Activated CD4-positive, alpha-beta T cell treated with anti-CD3 and anti-CD28 coated beads for 48 hours (primary cell): Measurements from ENCODE around the gene SMCP.

Experiments
- DNase-seq: peaks from one replicate; pipeline ENCODE4 v3.0.0-alpha.2; 2020

SMCP gene

GRCh38 chr1:152886758-152887409 lies 8.8 kb downstream of the SMCP start:
- no peak for DNase-seq

DNA sequence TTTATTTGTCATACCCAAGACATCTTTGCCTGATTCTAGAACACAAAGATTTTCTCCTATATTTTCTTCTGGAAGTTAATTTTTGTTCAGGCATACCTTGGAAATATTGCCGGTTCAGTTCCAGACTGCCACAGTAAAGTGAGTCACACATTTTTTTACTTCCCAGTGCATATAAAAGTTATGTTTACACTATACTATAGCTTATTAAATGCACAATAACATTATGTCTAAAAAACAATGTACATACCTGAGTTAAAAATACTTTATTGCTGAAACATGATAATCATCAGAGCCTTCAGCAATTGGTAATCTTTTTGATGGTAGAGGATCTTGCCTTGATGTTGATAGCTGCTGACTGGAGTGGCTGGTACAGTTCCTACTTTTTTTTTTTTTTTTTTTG lies 10.0 kb downstream of the SMCP start:
- DNase-seq = no peak

DNA sequence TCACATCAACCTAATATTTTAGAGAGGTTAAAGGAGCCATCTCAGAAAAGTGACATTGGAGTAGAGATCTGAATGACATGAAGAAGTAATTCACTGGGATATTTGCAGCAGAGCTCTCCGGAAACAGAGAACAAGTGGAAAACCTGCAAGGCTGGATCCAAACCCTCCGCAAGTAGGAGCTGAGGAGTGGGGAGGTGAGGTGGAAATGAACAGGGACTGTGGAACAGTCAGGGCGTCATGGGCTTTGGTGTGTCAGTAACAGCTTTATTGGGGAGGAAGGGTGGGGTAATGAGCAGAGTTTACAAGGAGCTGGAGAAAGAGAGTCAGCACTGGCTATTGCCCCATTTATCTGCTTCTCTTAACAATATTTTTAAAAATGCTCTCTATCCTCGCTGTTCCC lies 20.9 kb downstream of the SMCP start:
- DNase-seq = no peak

GRCh38 chr1:152899883-152900282 lies 21.8 kb downstream of the SMCP start:
- no peak for DNase-seq

- no peak for DNase-seq
Measured at GRCh38 chr1:152901631-152902030, 23.5 kb downstream of the SMCP start.

GRCh38 chr1:152902636-152903035 lies 24.5 kb downstream of the SMCP start:
- DNase-seq = no peak

- DNase-seq = no peak
Measured at GRCh38 chr1:152904688-152905440, 26.7 kb downstream of the SMCP start.

GRCh38 chr1:152906023-152906565 lies 28.0 kb downstream of the SMCP start:
- no peak for DNase-seq

- DNase-seq = no peak
Measured at GRCh38 chr1:152907686-152908601, 29.8 kb downstream of the SMCP start, which contains the start of gene IVL. Gene IVL (plus strand): TSS chr1:152908546. CDS start chr1:152909798, 1,252 bp downstream.

DNA sequence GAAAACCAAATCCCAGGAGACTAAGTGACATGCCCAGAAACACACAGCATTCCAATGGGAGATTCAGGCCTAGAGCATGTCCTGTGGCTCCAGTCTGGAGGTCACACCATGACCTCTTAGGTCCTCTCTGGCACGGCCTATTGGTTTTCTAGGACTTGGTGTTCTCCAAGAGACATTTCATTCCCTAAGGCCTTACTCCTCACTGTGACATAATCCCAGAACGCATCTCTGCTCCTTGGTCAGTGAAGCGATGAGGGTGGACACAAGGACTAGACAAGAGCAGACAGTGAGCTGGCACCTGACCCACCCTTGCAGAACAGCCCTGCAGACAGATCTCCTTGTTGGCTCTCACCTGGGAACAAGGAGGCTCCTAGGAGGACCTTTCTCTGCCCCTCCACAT lies 31.1 kb downstream of the SMCP start:
- no peak for DNase-seq

DNA sequence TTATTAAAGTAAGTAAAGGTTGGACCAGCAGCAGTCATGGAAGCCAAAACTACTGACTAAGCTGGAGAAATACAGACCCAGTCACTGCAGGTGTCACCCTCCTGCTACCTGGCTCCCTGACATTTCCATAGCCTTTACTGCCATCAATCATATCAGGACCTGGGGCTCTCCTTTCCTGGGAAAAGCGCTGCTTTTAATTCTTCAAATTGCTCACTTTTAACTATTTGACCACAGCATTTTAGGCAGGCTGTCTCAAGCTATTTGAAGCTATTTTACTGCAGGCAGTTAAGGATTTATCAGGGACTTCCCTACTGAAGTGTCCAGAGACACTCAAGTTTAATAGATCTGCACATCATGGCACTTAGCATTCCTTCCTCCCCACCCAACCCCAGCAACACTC lies 34.3 kb downstream of the SMCP start:
- no peak for DNase-seq

GRCh38 chr1:152912900-152913299 lies 34.8 kb downstream of the SMCP start:
- DNase-seq = no peak

DNA sequence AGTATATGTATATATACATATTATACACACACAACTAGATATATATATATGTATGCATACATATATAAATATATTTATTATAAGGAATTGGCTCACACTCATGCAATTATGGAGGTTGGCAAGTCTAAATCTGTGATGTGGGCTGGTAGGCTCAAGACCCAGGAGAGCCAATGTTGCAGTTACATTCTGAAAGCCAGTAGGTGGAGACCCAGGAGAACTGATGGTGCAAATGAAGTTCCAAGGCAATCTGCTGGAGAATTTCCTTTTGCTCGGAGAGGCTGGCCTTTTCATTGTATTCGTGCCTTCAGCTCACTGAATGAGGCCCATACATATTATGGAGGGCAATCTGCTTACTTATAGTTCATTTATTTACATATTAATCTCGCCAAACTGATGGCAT lies 39.7 kb downstream of the SMCP start:
- DNase-seq = no peak

- no peak for DNase-seq
Measured at GRCh38 chr1:152919071-152919470, 40.9 kb downstream of the SMCP start.

GRCh38 chr1:152924191-152924590 lies 46.1 kb downstream of the SMCP start:
- no peak for DNase-seq

DNA sequence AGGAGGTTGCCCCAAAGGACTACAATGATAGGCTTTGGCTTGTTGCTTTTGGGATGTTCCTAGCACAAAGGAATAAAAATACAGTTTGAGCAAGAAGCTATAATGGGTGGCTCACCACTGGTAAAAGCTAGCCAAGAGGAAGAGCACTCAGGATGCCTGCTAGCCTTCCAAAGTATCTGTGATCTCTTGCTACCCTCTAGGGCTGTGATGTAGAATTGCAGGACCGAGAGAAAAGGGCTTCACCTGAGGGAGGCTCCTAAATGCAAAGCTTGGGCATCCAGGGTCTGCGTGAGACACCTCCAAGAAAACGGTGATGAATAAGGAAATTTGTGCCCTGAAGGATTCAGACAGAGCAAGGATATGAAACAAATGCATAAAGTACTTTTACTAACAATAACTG lies 48.0 kb downstream of the SMCP start:
- DNase-seq = no peak

DNA sequence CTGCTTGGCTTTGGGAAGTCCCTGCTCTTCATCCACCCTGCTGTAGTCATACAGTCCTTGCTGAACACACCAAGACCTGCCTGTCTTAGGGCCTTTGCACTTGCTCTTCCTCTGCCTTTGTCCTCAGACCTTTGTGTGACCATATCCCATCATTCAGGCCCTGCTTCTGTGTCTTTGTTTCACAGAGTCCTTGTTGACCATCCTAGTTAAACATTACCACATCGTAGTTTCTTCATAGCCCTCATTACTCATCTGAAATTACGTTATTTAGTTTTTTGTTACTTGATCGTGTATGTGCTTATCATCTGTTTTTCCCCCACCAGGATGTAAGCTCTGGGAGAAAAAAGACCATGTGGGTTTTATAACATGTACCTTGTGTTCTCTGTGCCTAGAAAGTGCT lies 50.5 kb downstream of the SMCP start:
- no peak for DNase-seq

GRCh38 chr1:152932170-152932811 lies 54.2 kb downstream of the SMCP start:
- no peak for DNase-seq

DNA sequence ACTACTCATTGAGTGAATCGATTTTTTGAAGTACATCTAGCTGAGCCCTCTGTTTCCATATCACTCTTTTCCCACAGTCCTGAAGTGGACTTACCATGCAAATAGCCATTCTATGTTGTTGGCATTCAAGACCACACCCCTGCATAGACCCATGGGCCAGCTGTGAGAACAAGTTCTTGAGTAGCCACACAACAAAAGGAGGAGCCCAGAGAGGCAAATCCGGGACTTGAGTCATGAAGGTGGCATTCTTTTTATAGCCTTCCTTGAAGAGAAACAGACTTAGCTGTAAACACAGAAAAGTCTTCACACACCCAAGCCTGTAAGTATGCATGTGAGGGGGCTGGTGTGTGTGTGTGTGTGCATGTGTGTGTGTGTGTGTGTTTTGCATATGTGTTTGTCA lies 55.1 kb downstream of the SMCP start:
- DNase-seq = no peak
